HUDEP-2 (cell line): ENCODE results near the gene PLPPR2.
"Not testable (repeated sequence)": the region's sequence is repeated elsewhere in the genome, so short reads cannot be mapped to it uniquely, and the experiment has no call there.

Source experiments
- DNase-seq, 76 experiments: peaks; one replicate each; lab custom pipeline; 2025; ENCODE audit not compliant: unreplicated experiment in 76 of 76; lab: John Stamatoyannopoulos, UW

Gene PLPPR2

GRCh38 chr19:11390933-11391680 lies 35.9 kb downstream of the PLPPR2 start:
- DNase-seq, result no peak

DNA sequence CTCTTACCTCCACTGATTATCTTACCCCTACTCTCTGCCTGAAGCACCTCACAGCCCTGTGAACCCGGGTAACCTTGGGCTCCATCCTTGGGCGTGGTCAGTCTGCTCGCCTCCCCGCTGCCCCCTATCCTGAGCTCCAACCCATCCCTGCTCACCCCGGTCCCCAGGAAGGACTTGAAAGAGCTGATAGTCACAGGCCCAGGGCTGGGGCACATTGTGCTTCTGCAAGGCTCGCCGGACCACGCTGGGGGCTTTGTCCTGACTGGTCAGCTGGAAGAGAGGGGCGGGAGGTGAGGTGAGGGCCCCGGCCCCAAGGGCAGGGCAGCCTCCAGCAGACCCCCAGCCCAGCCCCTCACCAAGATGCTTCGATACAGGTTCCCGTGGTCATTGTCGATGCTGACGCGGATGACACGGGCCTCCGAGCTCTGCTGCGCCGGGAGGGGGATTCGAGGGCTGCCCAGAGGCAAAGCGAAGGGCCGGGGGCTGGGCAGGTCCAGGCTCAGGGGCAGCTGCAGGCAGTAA lies 41.9 kb downstream of the PLPPR2 start:
- DNase-seq, result no peak

- no peak for DNase-seq
Measured at GRCh38 chr19:11399667-11400066, 44.4 kb downstream of the PLPPR2 start.

GRCh38 chr19:11400798-11401197 lies 45.6 kb downstream of the PLPPR2 start:
- DNase-seq, result no peak

- no peak for DNase-seq
Measured at GRCh38 chr19:11401808-11402543, 46.7 kb downstream of the PLPPR2 start.

DNA sequence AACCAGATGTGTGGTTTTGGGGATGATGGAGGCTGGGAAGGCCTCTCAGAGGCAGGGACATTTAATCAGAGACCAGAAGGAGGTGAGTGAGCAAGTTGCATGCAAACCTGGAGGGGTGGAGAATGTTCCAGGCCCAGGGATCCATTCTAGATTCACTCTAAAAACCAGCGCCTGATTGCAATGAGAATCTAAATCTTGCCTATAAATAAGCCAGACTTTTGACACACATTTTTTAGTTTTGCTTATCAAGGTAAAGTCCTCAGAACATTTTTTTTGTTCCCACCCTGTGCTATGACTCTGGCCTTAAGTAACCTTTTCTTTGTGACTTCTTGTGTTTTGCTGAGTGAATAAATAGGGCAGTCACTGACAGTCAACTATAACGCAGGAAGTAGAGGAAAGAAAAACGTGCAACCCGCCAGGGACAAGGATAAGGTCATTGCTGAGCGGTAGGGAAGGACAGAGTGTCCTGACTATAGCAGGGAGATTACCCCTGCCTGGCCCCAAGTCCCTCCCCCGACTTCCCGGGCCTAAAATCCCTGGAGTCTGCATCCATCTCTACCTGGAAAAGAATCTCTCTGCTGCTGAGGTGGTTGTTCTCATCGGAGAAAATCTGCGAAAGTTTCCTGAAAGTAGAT lies 49.5 kb downstream of the PLPPR2 start:
- no peak for DNase-seq

DNA sequence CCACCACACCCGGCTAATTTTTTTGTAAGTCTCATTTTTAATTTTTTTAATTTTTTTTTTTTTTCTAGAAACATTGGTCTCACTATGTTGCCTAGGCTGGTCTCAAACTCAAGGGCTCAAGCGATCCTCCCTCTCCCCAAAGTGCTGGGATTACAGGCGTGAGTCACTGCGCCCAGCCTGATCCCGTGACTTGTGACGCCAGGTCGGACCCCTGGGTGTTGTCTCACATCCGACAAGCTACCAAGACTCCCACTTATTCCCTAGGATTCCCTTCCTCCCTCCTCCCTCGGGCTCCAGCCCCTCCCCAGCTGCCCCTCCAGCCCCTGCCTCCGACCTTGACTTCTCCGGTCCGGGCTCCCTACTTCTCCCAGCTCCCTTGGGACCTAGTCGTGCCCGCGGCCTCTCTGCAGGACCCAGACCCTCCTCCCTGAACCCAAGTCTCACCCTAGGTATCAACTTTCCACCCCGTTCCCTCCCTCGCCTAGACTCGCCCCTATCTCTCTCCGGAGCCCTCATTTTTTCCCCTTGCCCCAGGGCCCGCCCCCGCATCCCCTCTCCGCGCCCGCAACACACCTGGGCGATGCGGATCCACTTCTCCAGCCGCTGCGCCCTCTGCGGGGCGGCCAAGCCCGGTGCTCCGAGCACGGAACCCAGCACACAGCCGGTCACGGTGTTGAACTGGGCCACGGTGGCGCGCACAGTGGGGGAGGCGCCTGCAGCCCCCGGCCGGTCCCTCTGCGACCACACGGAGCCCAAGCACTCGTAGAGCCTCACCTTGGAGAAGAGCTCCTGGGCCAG lies 50.8 kb downstream of the PLPPR2 start:
- peak in 28 of 76 experiments; percentile 8 to 54 (median 25) for DNase-seq

GRCh38 chr19:11406703-11407236 lies 51.5 kb downstream of the PLPPR2 start:
- not testable (repeated sequence) for DNase-seq

DNA sequence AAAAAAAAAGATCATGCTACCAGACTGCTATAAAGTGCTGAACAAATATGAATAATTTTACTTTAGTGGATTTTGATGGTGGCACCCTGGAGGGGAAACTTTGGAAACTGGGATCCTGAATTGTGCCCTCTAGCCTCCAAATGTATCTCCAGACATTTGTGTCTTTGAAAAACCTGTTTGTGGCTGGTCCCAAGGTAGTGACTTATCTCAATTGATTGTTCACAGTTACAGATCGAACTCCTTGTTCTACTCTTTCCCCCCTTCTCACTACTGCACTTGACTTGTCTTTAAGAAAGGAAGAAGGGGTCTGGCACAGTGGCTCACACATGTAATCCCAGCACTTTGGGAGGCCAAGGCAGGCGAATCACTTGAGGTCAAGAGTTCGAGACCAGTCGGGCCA lies 53.4 kb downstream of the PLPPR2 start:
- DNase-seq, result no peak

DNA sequence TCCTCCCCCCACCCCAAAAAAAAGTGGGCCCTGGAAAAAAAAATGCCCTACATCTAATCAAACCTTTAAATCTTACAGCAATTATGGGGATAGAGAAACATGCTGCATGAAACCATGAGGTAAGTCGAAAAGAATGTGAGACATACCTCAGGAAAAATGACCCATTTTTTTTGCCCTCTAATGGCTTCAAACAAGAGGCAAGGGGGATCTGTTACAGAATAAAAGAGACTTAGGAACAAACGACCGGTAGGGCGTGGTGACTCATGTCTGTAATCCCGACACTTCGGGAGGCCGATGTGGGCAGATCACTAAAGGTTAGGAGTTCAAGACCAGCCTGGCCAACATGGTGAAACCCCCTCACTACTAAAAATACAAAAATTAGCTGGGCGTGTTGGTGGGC lies 55.5 kb downstream of the PLPPR2 start:
- DNase-seq, result no peak

DNA sequence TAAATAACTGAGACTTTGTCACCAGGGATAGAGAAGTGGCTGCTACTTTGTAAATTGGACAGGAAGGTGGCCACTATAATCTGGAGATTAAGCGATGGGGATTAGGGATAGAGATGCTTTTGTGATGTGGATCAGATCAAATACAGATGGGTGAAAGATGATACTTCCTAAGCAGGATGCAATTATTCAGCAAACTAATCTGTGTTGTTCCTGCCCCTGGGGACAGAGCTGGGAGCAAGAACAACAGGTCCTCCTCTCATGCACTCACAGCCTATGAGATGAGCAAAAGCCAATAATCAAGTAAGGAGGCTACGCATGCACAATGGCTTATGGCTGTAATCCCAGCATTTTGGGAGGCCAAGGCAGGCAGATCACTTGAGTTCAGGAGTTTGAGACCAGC lies 59.3 kb downstream of the PLPPR2 start:
- DNase-seq, result no peak
